HepG2 (cell line): Measurements from ENCODE around the gene LYRM4. TPM values are rescaled to one million over a fixed set of nuclear protein-coding genes. Genes with fewer than 3 reads are reported as not detected.

ENCODE experiments used
- AHDC1 ChIP-seq: sonication (generic); formaldehyde crosslinking; IDR thresholded peaks from 2 replicates; pipeline ENCODE4 v1.5.1; 2020; ENCODE audit warnings: mild to moderate bottlenecking, missing genetic modification reagents, borderline replicate concordance
- ARHGAP35 ChIP-seq: sonication (generic); formaldehyde crosslinking; IDR thresholded peaks from 2 replicates; pipeline ENCODE4 v1.9.0; 2022; ENCODE audit warnings: mild to moderate bottlenecking, inconsistent platforms, moderate library complexity, missing genetic modification reagents, borderline replicate concordance
- ATF5 ChIP-seq: sonication (generic); formaldehyde crosslinking; IDR thresholded peaks from 2 replicates; pipeline ENCODE4 v1.4.0; 2020; ENCODE audit warnings: mild to moderate bottlenecking, low read depth, missing genetic modification reagents
- BHLHE40 ChIP-seq: IDR thresholded peaks from 2 replicates; pipeline ENCODE4 v1.6.1; 2011; ENCODE audit warnings: low read length, improper control_type of control experiment
- DMAP1 ChIP-seq: IDR thresholded peaks from 2 replicates; pipeline ENCODE4 v1.6.1; 2016
- GLI4 ChIP-seq: sonication (generic); formaldehyde crosslinking; IDR thresholded peaks from 2 replicates; pipeline ENCODE4 v1.5.1; 2020; ENCODE audit warnings: missing genetic modification reagents, mild to moderate bottlenecking, moderate library complexity, borderline replicate concordance
- NCOA5 ChIP-seq: sonication (generic); formaldehyde crosslinking; IDR thresholded peaks from 2 replicates; pipeline ENCODE4 v1.4.0; 2020; ENCODE audit warnings: missing genetic modification reagents
- RNF219 ChIP-seq: sonication (generic); formaldehyde crosslinking; IDR thresholded peaks from 2 replicates; pipeline ENCODE4 v1.5.0; 2020; ENCODE audit warnings: mild to moderate bottlenecking, missing genetic modification reagents
- SALL1 ChIP-seq: sonication (generic); formaldehyde crosslinking; IDR thresholded peaks from 2 replicates; pipeline ENCODE4 v1.8.0; 2022; ENCODE audit warnings: mild to moderate bottlenecking, missing genetic modification reagents
- SP4 ChIP-seq: sonication (generic); formaldehyde crosslinking; IDR thresholded peaks from 2 replicates; pipeline ENCODE4 v1.8.1; 2023; ENCODE audit warnings: mild to moderate bottlenecking, missing genetic modification reagents
- SRSF4 ChIP-seq: fragments of 200-400 bp; formaldehyde crosslinking; IDR thresholded peaks from one replicate; pipeline ENCODE4 v1.6.1; 2018; ENCODE audit warnings: mild to moderate bottlenecking, low read depth, low read length, moderate library complexity; ENCODE audit not compliant: poor library complexity, severe bottlenecking
- ZNF646 ChIP-seq: sonication (generic); formaldehyde crosslinking; IDR thresholded peaks from 2 replicates; pipeline ENCODE4 v1.9.0; 2021; ENCODE audit warnings: mild to moderate bottlenecking, missing genetic modification reagents
- ZNF841 ChIP-seq: sonication (generic); formaldehyde crosslinking; IDR thresholded peaks from 2 replicates; pipeline ENCODE4 v1.8.1; 2023; ENCODE audit warnings: missing genetic modification reagents, borderline replicate concordance
- ZNF883 ChIP-seq: sonication (generic); formaldehyde crosslinking; IDR thresholded peaks from 2 replicates; pipeline ENCODE4 v1.5.1; 2020; ENCODE audit warnings: mild to moderate bottlenecking, missing genetic modification reagents; ENCODE audit errors: not compliant biosample characterization
- polyA plus RNA-seq, 8 experiments: library from polyadenylated mRNA; depleted of rRNA in 3 of 8; stranded (reverse) in 7 of 8; unstranded in 1 of 8; fragments of >200 nt; fragmentation: Illumina TruSeq in 4 of 8; extraction: Trizol in 4 of 8; gene quantifications; 2 replicates each; pipeline versions ENCODE4 v1.2.1 to v1.2.3, GENCODE V29; 2011 to 2016; ENCODE audit warnings: low read depth in 4 of 8, missing spikeins in 1 of 8, mixed read lengths in 1 of 8; ENCODE audit not compliant: insufficient read depth in 1 of 8
- total RNA-seq, 5 experiments: library from RNA; depleted of rRNA; stranded (reverse); fragments of >200 nt; fragmentation: Illumina TruSeq; extraction: Trizol; gene quantifications; 2 replicates each; pipeline ENCODE4 v1.2.3, GENCODE V29; 2016; ENCODE audit warnings: low read depth in 1 of 5

Gene LYRM4
- total and polyA plus RNA-seq, 2 of the 13 experiments (the other 11 are each of a cell fraction or from before 2014, with no cell fraction given): 64.6 to 67.5 TPM

GRCh38 chr6:5068153-5068751 lies 192.5 kb downstream of the LYRM4 start (continued):
- TF ChIP-seq NCOA5 (CRISPR knock-in tag) (no peak), AHDC1 (peak; percentile 100), BHLHE40 (peak; percentile 80), DMAP1 (CRISPR knock-in tag) (peak; percentile 96), ZNF646 (peak; percentile 57; the same call in 1 of the 2 replicates), SRSF4 (no peak), ZNF841 (CRISPR knock-in tag) (no peak; the same call in 1 of the 2 replicates), SALL1 (CRISPR knock-in tag) (peak; percentile 100), SP4 (CRISPR knock-in tag) (peak; percentile 69), ZNF883 (CRISPR knock-in tag) (peak; percentile 86), ATF5 (CRISPR knock-in tag) (no peak), GLI4 (CRISPR knock-in tag) (no peak), RNF219 (CRISPR knock-in tag) (peak; percentile 82; the same call in 1 of the 2 replicates), ARHGAP35 (CRISPR knock-in tag) (peak; percentile 96)
